OCI-LY1 (cell line): ENCODE results near the gene ABCB8.

Source experiments
- H2AFZ ChIP-seq: fragments of 200-600 bp; sonication (generic), shearing (Covaris generic); 2 replicates; pipeline ENCODE4 v1.6.0; 2014; ENCODE audit warnings: antibody characterized with exemption, mild to moderate bottlenecking, low read length
- H3F3A ChIP-seq: fragments of 200-600 bp; sonication (generic), shearing (Covaris generic); 2 replicates; pipeline ENCODE4 v1.6.0; 2014; ENCODE audit warnings: mild to moderate bottlenecking, antibody characterized with exemption, low read length, moderate library complexity; ENCODE audit not compliant: insufficient read depth
- H3K27ac ChIP-seq: fragments of 200-600 bp; sonication (generic); 2 replicates; pipeline ENCODE4 v1.5.1; 2014; ENCODE audit warnings: low read length, mixed run types, mild to moderate bottlenecking, low read depth; ENCODE audit not compliant: poor library complexity, severe bottlenecking
- H3K27me3 ChIP-seq: fragments of 200-600 bp; sonication (generic); 2 replicates; pipeline ENCODE4 v1.6.0; 2014; ENCODE audit warnings: antibody characterized with exemption, mild to moderate bottlenecking, low read length, moderate library complexity; ENCODE audit not compliant: insufficient read depth
- H3K36me3 ChIP-seq: fragments of 200-600 bp; sonication (generic); 2 replicates; pipeline ENCODE4 v1.6.1; 2014; ENCODE audit warnings: mild to moderate bottlenecking, antibody characterized with exemption, low read length, moderate library complexity, mixed read lengths; ENCODE audit not compliant: insufficient read depth
- H3K4me1 ChIP-seq: fragments of 200-600 bp; sonication (generic); 2 replicates; pipeline ENCODE4 v1.5.1; 2014; ENCODE audit warnings: mild to moderate bottlenecking, low read length, moderate library complexity; ENCODE audit not compliant: insufficient read depth, severe bottlenecking
- H3K4me2 ChIP-seq: fragments of 200-600 bp; sonication (generic), shearing (Covaris generic); 2 replicates; pipeline ENCODE4 v1.6.1; 2014; ENCODE audit warnings: low read length
- H3K4me3 ChIP-seq: fragments of 200-600 bp; sonication (generic); 2 replicates; pipeline ENCODE4 v1.5.1; 2014; ENCODE audit warnings: low read length, low read depth, mild to moderate bottlenecking, mixed read lengths; ENCODE audit not compliant: poor library complexity, severe bottlenecking
- H3K79me2 ChIP-seq: fragments of 200-600 bp; shearing (Covaris generic); 2 replicates; pipeline ENCODE4 v1.6.1; 2016; ENCODE audit warnings: mixed run types, low read length, mixed read lengths; ENCODE audit not compliant: insufficient read depth
- H3K9ac ChIP-seq: fragments of 200-600 bp; sonication (generic), shearing (Covaris generic); 2 replicates; pipeline ENCODE4 v1.6.1; 2014; ENCODE audit warnings: mild to moderate bottlenecking, low read length, mixed read lengths
- H3K9me2 ChIP-seq: fragments of 200-600 bp; sonication (generic), shearing (Covaris generic); 2 replicates; pipeline ENCODE4 v1.6.1; 2014; ENCODE audit warnings: low read depth, mild to moderate bottlenecking, low read length, mixed read lengths
- H3K9me3 ChIP-seq: fragments of 200-600 bp; shearing (Covaris generic); 2 replicates; pipeline ENCODE4 v1.6.1; 2014; ENCODE audit warnings: low read length, mixed read lengths
- H4K20me1 ChIP-seq: fragments of 200-600 bp; sonication (generic), shearing (Covaris generic); 2 replicates; pipeline ENCODE4 v1.6.0; 2016; ENCODE audit warnings: mild to moderate bottlenecking, low read length; ENCODE audit not compliant: insufficient read depth
- EZH2 ChIP-seq: fragments of 200-600 bp; sonication (generic), shearing (Covaris generic); IDR thresholded peaks from 2 replicates; pipeline ENCODE4 v1.8.0; 2017; ENCODE audit warnings: borderline replicate concordance, mixed run types, mild to moderate bottlenecking, antibody characterized with exemption, low read length, moderate library complexity, mixed read lengths
- TF ChIP-seq, protein P1 (sequence below): fragments of 200-600 bp; sonication (generic), shearing (Covaris generic); IDR thresholded peaks from 2 replicates; pipeline ENCODE4 v1.5.1; 2017; ENCODE audit warnings: mild to moderate bottlenecking, antibody characterized with exemption, low read length, moderate library complexity, mixed read lengths

ABCB8 gene

DNA sequence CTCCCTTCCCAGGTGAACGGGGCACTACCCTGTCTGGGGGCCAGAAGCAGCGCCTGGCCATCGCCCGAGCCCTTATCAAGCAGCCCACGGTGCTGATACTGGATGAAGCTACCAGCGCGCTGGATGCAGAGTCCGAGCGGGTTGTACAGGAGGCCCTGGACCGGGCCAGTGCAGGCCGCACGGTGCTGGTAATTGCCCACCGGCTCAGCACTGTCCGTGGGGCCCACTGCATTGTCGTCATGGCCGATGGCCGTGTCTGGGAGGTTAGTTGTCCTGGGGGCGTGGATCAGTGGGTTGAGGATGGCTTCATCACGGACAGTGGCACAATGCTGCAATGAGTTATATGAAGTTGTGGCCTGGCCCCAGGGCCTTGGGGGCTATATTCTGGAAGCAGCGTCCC, 15.7 kb downstream of the ABCB8 start:
- Histone ChIP-seq H2AFZ (no peak overlapping the region), H3K36me3 (peaks cover 15% of the 10 kb centered on the region), H3K79me2 (no peaks in the 10 kb centered on the region), H3K4me3 (no peak overlapping the region), H3K9me2 (no peaks in the 10 kb centered on the region), H3K27ac (no peak overlapping the region), H3K27me3 (peaks cover 3% of the 10 kb centered on the region; the same call in 1 of the 2 replicates), H3K9me3 (no peaks in the 10 kb centered on the region), H3K9ac (no peak overlapping the region), H3F3A (no peaks in the 10 kb centered on the region), H3K4me1 (no peaks in the 10 kb centered on the region), H4K20me1 (no peaks in the 10 kb centered on the region), H3K4me2 (no peak overlapping the region)
- TF ChIP-seq EZH2 = no peak
- TF ChIP-seq, protein P1, sequence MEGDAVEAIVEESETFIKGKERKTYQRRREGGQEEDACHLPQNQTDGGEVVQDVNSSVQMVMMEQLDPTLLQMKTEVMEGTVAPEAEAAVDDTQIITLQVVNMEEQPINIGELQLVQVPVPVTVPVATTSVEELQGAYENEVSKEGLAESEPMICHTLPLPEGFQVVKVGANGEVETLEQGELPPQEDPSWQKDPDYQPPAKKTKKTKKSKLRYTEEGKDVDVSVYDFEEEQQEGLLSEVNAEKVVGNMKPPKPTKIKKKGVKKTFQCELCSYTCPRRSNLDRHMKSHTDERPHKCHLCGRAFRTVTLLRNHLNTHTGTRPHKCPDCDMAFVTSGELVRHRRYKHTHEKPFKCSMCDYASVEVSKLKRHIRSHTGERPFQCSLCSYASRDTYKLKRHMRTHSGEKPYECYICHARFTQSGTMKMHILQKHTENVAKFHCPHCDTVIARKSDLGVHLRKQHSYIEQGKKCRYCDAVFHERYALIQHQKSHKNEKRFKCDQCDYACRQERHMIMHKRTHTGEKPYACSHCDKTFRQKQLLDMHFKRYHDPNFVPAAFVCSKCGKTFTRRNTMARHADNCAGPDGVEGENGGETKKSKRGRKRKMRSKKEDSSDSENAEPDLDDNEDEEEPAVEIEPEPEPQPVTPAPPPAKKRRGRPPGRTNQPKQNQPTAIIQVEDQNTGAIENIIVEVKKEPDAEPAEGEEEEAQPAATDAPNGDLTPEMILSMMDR = no peak

DNA sequence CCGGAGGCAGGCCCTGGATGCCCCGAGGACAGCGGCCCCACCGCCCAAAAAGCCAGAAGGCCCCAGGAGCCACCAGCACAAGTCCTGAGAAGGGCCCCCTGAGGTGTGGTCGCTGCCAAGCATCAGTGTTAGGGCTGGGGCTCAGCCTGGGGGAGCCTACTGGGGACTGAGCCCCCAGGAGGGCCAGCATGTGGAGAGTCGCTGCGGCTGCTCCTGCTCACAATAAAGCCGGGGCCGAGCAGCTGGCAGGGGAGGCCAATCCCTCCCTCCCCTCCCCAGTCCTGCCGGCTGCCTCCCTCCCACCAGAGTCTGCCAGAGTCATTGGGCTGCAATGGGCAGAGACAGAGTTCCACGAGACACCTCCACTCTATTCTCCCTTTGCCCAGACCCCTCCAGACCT, 17.0 kb downstream of the ABCB8 start:
- Histone ChIP-seq H3K9ac (no peak overlapping the region), H3K9me3 (no peaks in the 10 kb centered on the region), H3K79me2 (no peaks in the 10 kb centered on the region), H3K9me2 (no peaks in the 10 kb centered on the region), H2AFZ (no peak overlapping the region), H3K4me2 (no peak overlapping the region), H3K4me3 (no peak overlapping the region), H3K4me1 (no peaks in the 10 kb centered on the region), H3K27me3 (peaks cover 9% of the 10 kb centered on the region; the same call in 1 of the 2 replicates), H3F3A (no peaks in the 10 kb centered on the region), H3K36me3 (peaks cover 15% of the 10 kb centered on the region), H3K27ac (no peak overlapping the region), H4K20me1 (no peaks in the 10 kb centered on the region)
- TF ChIP-seq, protein P1 = no peak
- TF ChIP-seq EZH2 = no peak

DNA sequence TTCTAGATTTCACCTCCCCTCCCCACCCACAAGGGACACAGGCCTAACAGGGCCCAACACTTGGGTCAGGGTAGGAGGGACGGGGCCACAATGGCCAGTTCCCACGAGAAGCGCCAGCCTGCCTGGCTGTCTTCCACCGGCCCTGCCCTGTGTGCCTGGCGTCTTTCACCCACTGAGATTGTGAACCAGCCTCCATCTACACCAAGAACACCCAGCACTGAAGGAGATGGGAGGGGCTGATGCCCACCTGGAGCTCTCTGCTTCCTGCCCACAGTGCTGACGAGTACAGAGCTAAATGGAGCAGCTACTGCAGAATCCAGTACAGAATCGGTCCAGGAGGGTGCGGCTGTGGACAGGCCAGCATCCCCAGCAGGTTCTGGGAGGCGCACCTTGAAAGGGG, 17.7 kb downstream of the ABCB8 start:
- no peaks in the 10 kb centered on the region for H3K9me3 ChIP-seq
- no peaks in the 10 kb centered on the region for H3F3A ChIP-seq
- H3K4me2 ChIP-seq = no peak overlapping the region
- peaks cover 9% of the 10 kb centered on the region; the same call in 1 of the 2 replicates for H3K27me3 ChIP-seq
- H3K9ac ChIP-seq = no peak overlapping the region
- no peak overlapping the region for H3K4me3 ChIP-seq
- TF ChIP-seq EZH2 = no peak
- TF ChIP-seq, protein P1 = no peak
- no peak overlapping the region for H2AFZ ChIP-seq
- H3K9me2 ChIP-seq = no peaks in the 10 kb centered on the region
- peaks cover 15% of the 10 kb centered on the region for H3K36me3 ChIP-seq
- H3K79me2 ChIP-seq = no peaks in the 10 kb centered on the region
- H4K20me1 ChIP-seq = no peaks in the 10 kb centered on the region
- H3K4me1 ChIP-seq = no peaks in the 10 kb centered on the region
- H3K27ac ChIP-seq = no peak overlapping the region
